PC-3 (cell line): ENCODE results near the gene SLC26A8.

Experiments used
- EZH2 ChIP-seq: fragments of 300-600 bp; sonication (generic); IDR thresholded peaks from one replicate; pipeline ENCODE4 v1.6.1; 2017; ENCODE audit warnings: antibody characterized with exemption, mild to moderate bottlenecking, low read length; ENCODE audit not compliant: unreplicated experiment
- EZH2phosphoT487 ChIP-seq: fragments of 300-600 bp; sonication (generic); IDR thresholded peaks from 2 replicates; pipeline ENCODE4 v1.6.1; 2018; ENCODE audit warnings: mild to moderate bottlenecking, antibody characterized with exemption, low read length, borderline replicate concordance
- TF ChIP-seq, protein P1 (sequence below): fragments of 300-600 bp; sonication (generic); conservative IDR thresholded peaks from 2 replicates; pipeline ENCODE4 v1.5.1; 2017; ENCODE audit warnings: antibody characterized with exemption, low read depth, mild to moderate bottlenecking, low read length

DNA sequence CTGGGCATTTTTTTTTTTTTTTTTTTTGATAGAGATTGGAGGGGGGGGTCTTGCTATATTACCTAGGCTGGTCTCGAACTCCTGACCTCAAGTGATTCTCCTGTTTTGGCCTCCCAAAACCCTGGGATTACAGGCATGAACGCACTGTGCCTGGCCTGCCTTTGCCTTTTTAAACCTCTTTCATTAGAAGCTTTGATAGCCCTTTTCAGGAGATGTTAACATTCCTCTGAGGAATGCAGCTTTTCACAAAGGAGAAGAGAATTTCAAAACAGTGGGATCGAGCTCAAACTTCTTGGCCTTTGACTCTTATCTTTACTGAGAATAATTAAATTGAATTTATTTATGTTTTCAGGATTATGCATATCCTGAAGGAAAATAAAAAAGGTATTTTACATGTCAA lies 31.3 kb downstream of the SLC26A8 start:
- TF ChIP-seq, protein P1, sequence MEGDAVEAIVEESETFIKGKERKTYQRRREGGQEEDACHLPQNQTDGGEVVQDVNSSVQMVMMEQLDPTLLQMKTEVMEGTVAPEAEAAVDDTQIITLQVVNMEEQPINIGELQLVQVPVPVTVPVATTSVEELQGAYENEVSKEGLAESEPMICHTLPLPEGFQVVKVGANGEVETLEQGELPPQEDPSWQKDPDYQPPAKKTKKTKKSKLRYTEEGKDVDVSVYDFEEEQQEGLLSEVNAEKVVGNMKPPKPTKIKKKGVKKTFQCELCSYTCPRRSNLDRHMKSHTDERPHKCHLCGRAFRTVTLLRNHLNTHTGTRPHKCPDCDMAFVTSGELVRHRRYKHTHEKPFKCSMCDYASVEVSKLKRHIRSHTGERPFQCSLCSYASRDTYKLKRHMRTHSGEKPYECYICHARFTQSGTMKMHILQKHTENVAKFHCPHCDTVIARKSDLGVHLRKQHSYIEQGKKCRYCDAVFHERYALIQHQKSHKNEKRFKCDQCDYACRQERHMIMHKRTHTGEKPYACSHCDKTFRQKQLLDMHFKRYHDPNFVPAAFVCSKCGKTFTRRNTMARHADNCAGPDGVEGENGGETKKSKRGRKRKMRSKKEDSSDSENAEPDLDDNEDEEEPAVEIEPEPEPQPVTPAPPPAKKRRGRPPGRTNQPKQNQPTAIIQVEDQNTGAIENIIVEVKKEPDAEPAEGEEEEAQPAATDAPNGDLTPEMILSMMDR, result no peak
- TF ChIP-seq EZH2phosphoT487, result no peak
- no peak for TF ChIP-seq EZH2
